HG03135 (cell line): ENCODE data around the gene IGFBP5.
A peak's percentile ranks its signal among the peaks of the same experiment; 100 is the strongest.

Source experiments
- ATAC-seq: cut with Tn5 transposase; IDR thresholded peaks from one replicate; pipeline ENCODE4 v1.9.1; 2021; ENCODE audit warnings: mild to moderate bottlenecking, moderate library complexity; ENCODE audit not compliant: unreplicated experiment

Gene IGFBP5

DNA sequence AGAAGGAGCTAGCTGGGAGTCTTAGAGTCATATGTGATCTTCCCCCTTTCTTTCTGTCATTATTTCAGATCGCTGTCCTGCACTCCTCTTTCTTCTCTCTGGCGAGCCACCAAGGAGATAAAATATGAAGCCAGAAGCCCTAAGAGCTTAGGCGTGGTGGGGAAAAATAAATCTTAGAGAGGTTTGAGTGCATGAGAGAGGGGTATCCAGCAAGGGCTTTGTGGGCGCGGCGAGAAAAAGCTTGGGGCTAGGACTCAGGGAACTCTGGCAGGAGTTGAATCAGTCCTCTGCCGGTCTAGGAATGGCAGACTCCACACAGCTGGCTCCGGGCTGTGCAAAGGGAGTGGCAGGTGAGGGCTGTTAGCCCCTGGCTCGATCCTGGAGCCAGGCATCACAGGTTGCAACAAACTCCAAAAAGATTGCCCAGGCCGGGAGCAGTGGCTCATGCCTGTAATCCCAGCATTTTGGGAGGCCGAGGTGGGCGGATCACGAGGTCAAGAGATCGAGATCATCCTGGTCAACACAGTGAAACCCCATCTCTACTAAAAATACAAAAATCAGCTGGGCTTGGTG, 20.1 kb upstream of the IGFBP5 start:
- ATAC-seq = no peak

GRCh38 chr2:216714376-216714775, 19.0 kb upstream of the IGFBP5 start:
- no peak for ATAC-seq

DNA sequence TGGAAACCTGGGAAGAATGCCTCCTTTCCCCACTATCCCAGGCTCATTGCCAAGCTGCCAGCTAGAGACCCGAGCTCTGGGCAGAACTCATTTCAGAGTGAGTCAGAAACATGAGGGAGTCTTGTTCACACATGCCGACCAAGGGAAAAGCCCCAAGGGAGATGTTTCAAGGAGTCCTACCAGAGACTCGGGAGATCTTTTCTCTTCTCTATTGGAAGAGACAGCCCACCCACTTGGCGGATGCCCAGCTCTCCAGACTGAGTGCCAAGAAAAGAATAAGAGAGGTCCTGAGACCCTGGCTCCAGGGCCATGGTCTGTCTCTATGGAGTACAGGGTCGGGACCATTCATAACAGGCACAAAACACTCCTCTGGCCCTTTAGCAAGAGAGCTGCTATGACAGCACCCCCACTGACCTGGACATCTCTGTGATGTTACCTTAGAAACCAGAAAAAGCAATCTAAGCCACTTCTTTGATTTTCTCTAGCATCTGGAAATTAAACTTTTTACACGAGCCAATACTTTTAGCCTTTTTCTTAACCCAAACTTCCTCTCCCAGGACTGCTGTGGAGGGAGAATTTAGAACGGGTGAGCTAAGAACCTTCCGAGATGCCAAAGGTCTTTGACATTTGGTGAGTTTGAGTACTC, 18.5 kb upstream of the IGFBP5 start:
- no peak for ATAC-seq

- ATAC-seq = no peak
These were observed 16.0 kb upstream of the IGFBP5 start for GRCh38 chr2:216711348-216711747.

DNA sequence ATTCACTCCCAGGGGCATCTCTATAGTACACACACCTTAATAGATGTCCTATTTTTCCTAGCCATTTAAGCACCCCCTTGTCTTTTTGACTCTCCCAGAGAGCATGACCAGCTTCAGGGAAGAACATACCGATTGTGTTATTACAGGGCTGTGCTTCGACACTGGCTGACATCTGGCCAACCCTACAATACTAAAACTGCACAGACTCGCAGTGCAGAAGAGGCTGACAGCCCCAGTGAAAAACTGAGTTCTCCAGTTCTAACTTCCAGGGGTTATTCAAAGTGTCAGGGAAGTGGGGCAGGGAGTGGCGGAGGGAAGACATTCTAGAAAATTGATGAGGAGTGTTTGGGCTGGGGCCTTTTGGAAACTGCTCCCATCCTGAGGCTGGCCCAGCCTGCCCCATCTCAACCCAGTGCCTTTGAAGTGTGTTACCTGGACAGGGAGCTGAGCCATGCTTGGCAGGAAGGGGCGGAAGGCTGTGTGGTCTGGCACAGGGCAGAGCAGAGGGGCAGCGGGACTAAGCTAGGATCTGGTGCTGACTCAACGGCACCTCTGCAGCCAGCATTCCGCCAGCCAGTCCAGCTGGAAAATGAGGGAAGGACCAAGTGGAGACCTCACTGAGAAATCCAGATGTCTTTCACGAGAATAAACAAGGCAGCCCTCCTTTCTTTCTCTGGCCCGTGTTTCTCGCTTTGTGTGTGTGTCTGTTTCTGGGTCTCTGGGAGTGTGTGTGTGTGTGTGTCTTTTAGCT, 15.4 kb upstream of the IGFBP5 start:
- ATAC-seq = no peak

- no peak for ATAC-seq
These were observed 7.4 kb upstream of the IGFBP5 start for GRCh38 chr2:216702756-216703155.

DNA sequence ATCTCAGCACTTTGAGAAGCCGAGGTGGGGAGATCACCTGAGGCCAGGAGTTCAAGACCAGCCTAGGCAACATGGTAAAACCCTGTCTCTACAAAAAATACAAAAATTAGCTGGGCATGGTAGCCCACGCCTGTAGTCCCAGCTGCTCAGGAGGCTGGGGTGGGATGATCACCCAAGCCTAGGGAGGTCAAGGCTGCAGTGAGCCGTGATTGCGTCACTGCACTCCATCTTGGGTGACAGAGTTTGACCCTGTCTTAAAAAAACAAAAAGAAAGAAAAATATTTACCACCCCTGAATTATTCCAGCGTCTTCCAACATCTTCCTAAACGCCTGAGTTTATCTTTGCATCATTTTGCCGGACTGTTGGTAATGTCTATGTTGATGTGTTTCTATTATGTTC, 6.2 kb upstream of the IGFBP5 start:
- ATAC-seq = no peak

DNA sequence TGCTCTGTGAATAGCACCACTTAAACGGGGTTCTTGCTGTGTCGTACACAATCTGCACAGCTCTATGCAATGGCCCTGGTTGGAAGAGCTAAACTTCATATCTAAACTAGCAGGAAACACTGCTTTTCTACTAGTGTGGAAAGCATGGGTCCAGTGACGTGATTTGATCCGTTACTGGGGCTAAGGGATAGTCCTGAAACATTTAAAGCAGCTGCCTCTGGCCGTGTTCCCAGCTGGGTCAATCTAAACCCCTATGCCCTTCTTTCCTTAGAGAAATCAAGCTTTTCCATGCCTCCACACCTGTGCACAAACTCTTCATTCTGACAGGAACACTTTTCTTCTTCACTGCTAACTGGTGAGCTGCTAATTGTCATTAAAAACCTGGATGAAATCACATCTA, 5.4 kb upstream of the IGFBP5 start:
- no peak for ATAC-seq

DNA sequence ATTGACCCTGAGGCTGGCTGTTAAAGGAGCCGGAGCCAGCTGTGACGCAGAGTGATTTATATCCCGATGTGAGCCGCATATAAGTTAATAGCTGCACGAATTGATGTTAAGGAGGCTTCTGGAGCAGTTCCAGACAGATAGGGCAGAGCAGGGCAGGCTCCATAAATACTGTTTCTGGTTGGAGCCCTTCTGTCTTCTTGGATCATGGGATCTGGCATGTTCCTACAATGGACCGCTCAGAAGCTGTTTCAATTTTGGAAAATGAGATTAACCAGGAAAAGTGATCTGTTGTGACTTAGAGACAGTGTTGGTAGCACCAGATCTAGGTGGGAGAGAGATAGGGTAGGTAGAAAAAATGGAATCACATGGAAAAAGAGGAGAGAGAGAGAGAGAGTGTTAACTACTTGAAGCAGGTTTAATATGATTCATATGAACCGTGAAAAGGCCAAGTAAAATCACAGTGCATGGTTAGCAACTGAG, 4.8 kb upstream of the IGFBP5 start:
- ATAC-seq = no peak

DNA sequence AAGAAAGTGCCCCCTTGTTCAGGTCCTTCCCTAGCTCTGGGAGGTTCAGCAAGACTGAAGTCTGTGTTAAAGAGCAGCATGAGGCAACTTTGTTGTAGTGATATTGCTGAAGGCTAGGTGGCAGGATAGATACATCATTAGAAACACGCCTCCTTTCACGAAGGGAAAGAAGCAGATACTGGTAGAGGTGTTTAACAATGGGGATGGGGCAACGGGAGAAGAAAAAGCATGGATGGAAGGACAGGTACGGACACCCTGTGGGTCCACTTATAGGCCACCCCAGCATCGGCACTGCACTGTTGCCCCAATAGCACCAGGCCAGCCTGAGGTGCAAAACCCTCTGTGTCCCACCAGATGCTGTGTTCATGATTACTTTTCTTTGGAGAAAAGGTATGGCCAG, 3.5 kb upstream of the IGFBP5 start:
- no peak for ATAC-seq

DNA sequence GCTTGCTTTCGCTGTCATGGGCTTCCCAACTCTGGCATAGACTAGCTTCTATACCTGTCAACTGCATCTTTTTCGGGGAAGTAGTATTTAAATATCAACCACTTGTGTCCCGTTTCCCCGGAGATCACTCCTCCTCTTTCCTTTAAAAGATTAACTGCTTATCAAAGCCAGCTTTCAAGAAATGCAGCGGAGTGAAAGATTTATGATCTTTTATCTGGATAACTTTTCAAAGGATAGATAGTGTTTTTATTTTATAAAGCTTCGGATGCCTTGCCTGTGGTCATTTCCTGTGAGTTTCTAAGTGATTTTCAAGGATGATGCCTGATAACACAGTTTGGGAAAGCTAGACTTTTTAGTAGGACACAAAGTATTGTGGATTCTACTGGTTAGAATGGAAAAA, 2.9 kb upstream of the IGFBP5 start:
- ATAC-seq = no peak

DNA sequence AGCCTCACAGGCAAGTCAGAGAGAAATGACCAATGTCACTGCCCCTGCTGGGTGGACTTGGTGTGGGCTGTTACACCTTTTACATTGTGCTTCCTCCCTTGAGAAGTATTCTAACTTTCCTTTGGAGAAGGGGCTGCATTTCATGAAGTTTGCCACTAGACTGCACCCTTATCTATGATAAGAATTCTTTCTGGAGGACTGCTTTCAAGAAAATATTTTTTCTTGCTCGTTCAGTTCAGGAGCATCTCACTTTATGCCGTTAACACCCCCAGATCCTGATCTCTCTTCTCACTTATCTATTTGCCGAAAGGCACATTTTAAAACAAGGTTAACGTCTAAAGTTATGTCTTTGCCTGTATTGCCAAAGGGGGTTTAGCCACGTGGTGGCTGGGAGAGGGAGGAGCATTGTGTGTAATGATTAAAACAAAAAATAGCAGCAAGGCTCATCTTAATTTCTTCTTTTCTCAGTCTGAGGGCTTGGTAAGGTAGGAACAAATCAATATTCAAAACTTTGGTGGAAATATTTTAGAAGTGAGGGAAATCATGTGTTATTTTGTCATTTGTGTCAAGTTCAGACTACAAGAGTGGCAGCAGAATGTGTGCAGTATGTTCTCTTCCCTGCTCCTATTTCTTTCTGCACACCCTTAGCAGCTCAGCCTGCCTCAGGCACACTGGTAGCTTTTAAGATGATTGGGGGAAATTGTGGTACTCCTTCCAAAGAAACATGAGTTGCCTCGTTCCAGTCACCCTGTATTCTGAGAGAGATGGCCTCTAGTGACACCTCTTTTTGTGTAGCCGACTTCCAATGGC, 1.6 kb upstream of the IGFBP5 start:
- ATAC-seq = no peak

GRCh38 chr2:216696321-216696720, 972 bp upstream of the IGFBP5 start:
- no peak for ATAC-seq

DNA sequence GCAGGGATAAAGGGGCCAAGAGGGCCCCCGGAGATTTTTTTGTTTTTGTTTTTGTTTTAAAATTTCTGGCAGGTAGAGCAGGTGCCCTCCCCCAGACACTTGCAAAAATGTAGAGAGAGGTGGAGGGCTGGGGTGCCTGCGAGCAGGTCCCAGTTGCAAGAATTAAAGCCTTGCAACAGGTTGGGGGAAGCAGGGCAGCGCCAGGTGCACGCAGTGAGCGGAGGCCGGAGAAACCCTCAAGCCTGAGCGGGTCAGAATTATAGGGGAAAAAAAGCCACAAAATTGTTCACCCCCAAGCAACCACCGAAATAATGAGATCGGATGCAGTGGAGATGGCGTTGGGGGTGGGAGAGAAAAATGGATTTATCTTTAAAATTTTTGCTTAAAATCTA, 527 bp downstream of the IGFBP5 start:
- no peak for ATAC-seq

- ATAC-seq = no peak
These were observed 1.1 kb downstream of the IGFBP5 start for GRCh38 chr2:216694082-216694825.

DNA sequence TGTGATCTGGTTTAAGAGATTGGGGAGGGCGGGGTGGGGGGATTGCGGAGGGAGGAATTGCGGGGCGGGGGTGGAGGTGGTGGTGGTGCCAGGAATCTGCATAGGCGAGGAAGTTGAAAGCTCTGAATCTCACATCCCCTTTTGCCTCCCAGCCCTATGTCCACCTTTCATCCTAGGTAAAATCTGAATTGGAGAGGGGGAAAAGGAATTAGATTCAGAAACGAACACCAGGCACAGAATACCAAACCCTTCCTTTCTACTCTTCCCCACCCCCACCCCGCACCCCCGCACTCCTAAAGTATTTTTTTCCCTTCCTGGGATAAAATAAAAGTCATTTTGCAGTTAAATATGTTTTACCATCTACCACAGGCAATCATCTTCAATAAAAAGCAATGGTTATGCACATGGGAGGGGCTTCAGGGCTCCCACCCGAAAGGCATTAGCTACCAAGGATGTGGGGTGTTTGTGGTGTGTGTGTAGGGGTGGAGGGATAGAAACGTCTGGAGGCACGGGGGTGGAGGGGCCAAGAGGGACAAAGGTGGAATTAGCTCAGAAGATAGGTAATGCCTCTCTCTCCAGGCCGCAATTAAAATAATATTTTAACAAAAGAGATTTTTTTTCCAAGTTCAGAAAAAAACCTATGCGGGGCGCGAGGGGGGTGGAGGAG, 1.8 kb downstream of the IGFBP5 start:
- no peak for ATAC-seq

DNA sequence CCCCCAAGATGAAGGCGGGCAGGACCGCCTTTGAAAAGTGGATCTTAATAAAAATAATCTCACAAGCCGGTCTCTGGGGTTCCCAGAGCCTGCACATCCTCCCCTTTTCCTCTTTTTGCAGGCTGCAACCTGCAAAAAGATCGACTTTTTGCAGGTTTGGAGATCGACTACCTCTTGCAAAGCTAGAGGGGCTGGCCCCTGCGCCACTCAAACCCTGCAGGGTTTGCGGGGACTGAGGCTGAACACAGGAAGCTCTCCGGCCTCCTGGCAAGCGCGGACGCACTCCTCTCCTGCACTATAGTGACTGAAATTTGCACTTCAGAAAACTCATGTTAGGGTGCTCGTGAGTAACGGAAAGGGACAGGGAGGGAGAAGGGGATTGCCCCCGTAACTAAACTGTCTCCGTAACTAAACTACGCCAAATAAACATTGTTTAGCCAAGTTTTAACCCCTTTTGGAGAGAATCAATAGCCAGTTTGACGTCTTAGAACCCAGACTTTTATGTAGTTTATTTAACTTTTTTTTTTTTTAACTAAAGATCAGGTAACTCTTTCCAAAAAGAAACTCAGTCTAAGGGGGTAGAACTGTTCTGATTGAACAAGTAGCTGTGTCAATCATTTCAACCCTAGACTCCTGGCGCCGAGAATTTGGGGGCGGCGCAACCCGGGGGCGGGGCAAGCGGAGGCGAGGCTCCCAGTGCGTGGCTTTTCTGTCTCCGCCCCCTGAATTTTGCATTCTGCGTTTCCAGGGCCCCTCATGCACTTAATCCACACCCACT, 2.5 kb downstream of the IGFBP5 start:
- ATAC-seq = peak; percentile 57

GRCh38 chr2:216690853-216691741, 4.3 kb downstream of the IGFBP5 start:
- ATAC-seq = no peak
